GM19468 (cell line): ENCODE data around the gene SAMD4A.

Experiments
- ATAC-seq: cut with Tn5 transposase; IDR thresholded peaks from one replicate; pipeline ENCODE4 v1.9.1; 2021; ENCODE audit warnings: mild to moderate bottlenecking, moderate library complexity, moderate number of reproducible peaks; ENCODE audit not compliant: unreplicated experiment; ENCODE audit errors: extremely low read depth

Gene SAMD4A

DNA sequence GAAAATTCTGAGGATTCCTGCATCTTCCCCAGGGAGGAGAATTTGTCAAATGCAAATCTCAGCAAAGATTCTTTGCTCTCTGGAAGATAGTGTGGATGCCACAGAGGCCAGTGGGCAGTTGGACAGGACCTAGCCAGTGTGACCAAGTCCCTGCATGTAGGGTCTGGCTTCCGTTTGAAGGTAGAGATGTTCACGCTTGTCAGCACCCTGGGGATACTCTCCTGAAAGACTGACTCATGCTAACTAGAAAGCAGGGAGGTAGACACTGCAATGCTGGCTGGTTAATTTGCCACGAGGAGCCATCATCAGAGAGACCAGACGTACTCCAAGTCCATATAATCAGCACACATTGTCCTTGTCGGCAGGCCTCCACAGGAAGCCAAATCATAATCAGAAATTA is 130.1 kb downstream of the SAMD4A start:
- ATAC-seq: no peak

DNA sequence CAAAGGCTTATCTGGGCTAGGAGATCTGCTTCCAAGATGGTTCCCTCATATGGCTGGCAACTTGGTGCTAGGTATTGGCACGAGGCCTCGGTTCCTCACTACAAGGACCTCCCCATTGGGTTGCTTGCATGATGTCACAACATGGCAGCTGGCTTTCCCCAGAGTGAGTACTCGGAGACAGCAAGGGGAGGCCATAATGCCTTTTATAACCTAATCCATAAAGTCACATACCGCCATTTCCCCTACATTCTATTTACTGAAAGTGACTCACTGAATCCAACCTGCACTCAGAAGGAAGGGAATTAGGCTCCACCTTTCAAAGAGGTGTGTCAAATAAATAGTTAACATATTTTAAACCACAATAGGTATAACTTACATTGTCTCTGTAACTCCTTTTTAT is 130.9 kb downstream of the SAMD4A start:
- no peak for ATAC-seq

GRCh38 chr14:54698501-54698900 is 131.6 kb downstream of the SAMD4A start:
- no peak for ATAC-seq

GRCh38 chr14:54698966-54699530 is 132.1 kb downstream of the SAMD4A start:
- no peak for ATAC-seq

GRCh38 chr14:54699735-54700134 is 132.8 kb downstream of the SAMD4A start:
- ATAC-seq: no peak

- ATAC-seq: no peak
These were observed 133.8 kb downstream of the SAMD4A start for GRCh38 chr14:54700717-54701116.

DNA sequence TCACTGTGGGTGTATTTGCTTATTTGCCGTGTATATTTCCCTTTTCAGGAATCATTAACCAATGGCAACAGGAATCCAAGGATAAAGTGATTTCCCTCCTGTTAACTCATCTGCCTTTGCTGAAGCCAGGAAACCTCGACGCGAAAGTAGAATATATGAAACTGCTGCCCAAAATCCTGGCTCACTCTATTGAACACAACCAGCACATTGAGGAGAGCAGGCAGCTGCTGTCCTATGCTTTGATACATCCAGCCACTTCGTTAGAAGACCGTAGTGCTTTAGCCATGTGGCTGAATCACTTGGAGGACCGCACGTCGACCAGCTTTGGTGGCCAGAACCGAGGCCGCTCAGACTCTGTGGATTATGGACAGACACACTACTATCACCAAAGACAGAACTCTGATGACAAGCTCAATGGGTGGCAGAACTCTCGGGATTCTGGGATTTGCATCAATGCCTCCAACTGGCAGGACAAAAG is 135.1 kb downstream of the SAMD4A start:
- ATAC-seq: no peak

DNA sequence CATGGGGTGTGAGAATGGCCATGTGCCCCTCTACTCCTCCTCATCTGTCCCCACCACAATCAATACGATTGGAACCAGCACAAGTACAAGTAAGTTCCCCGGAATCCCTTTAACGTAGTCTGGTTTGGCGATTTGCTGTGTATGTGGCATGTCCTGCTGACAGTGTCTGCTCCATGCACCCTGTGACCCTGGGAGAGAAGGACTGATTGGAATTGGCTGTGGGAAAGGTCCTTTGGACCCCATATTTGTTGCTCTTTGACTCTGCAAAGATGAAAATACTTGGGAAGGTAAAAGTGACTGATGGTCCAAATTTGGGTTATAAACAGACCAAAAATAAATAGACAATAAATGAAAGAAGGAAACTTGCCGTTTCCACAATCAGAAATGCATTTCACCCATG is 135.6 kb downstream of the SAMD4A start:
- ATAC-seq: no peak

DNA sequence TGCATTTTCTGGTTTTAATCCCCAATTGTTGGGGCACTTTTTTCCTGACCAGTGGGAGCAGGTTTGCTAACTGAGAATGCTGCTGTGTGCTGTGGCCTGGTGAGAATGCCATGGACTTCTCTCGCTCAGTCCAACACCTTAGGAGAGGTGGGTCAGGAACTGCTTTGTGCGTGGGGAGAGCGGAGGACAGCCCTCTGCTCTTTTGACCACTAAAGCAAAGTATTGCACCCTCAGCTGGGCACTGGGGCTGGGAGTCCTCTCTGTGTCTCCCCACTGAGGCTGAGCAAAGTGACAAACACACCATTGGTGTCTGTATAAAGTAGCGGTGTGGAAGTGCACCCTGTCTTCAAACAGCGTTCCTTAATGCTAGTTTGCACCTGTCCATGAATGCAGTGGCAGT is 136.2 kb downstream of the SAMD4A start:
- ATAC-seq: no peak

- no peak for ATAC-seq
These were observed 136.8 kb downstream of the SAMD4A start for GRCh38 chr14:54703724-54704123.

GRCh38 chr14:54704768-54705167 is 137.8 kb downstream of the SAMD4A start:
- ATAC-seq: no peak

GRCh38 chr14:54706769-54707168 is 139.8 kb downstream of the SAMD4A start:
- no peak for ATAC-seq

DNA sequence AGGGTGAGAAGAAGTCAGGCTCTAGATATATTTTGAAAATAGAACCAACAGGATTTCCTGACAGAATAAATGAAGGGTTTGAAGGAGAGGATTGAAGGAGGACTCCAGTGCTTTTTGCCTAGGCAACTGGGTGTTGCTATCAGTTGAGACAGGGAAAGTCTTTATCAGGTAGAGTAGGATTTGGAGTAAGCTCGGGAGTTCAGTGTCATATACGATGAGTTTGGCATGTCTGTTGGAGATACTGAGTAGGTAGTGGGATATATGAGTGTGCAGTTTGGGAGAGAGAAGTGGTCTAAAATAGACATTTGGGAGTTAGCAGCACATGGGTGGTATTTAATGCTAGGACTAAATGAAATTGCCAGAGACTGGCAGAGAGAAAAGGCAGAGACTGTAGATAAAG is 141.2 kb downstream of the SAMD4A start:
- no peak for ATAC-seq

GRCh38 chr14:54708982-54709381 is 142.1 kb downstream of the SAMD4A start:
- ATAC-seq: no peak

GRCh38 chr14:54709444-54709843 is 142.5 kb downstream of the SAMD4A start:
- peak; percentile 86 for ATAC-seq

DNA sequence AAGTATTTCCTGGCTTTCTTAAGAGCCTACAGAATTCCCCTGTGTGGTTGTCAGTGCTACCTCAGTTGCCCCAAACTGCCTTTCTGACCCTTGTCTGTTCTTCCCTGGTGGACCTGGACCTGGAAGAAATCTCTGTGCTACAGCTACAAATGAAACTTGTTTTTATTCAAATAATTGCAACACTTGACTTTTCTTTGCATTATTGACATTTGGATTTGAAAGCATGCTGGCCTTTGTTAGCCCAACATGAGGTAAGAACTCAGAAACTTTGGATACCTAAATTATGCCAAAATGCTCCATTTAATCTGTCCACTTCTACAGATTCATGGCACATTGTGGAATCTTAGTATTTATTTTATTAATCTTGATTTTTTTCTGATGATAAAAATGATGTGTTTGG is 142.9 kb downstream of the SAMD4A start:
- ATAC-seq: no peak

DNA sequence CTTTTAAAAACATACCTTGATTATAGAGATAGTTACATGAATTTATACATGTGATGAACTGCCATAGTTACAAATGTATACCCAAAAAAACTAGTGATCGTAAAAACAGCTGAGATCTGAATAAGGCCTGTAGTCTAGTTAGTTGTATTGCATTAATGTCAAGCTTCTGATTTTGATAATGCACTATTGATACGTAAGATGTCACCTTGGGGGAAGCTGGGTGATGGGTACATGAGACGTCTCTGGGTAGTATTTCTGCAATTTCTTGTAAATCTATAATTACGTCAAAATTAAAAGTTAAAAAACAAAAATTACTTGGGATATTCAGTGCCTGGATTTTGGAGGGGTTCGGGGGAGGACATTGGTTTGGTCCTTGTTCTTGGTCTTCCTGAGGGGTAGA is 144.4 kb downstream of the SAMD4A start:
- ATAC-seq: no peak

DNA sequence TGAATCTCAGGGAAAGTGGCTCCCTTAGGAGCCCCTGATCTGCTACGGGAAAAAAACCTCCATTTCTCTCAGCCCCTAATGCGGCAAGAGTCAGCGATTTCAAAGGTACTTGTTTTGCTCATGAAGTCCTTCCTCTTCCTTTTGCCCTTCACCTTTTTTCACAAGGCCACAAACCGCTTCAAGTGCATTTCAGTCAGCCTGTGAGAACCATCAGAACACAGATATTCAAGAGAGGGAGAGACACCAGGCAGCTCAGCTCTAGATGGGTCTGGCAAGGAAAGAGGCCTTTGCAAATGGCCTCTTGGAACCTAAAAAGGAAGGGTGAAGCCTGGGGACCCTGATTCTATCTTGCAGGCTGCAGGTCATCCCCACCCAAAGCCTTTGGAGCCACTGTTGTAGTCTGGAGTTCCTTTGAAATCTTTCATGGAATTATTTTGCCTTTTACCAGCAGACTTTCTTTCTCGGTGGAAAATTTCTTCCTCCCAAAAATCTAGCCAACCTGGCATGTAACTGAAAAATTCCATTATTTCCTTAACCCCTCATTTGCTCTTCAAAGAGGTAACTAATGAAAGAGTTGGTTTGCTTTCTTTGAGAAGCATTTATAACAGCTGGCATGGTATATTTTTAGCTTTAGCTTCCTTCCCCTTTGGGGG is 145.0 kb downstream of the SAMD4A start:
- no peak for ATAC-seq

DNA sequence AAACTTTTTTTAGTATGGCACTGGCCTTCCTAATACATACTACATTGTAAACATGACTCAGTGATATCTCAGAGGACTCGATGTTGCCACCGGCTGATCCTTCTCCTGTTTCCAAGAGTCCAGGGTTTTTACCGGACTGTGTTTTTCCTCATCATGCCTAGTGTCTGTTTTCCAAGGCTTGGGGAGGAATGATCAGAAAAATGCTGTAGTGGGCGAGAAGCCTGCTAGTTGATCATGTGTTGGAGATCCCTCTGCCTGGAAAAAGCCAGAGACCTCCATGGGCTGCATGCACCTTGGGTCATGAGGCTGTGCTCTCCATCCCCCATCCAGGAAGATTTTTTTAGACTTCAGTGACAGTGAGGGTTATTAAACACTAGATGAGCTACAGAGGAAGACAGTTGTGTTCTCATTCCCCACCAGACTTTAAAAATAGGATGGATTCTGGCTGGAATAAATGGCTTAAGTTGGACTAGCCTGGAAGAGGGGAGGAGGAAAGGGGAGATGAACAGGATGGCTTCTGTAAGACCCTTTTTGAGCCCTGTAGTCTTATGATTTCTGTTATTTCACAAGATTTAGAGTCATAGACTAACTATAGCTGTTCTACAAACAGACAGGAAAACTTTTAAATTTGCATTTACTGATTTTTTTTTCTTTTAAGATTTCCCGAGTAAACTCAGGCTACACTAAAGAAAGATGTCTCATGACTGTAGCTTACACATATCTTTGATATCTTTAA is 145.7 kb downstream of the SAMD4A start:
- no peak for ATAC-seq

- no peak for ATAC-seq
These were observed 146.5 kb downstream of the SAMD4A start for GRCh38 chr14:54713379-54713778.

DNA sequence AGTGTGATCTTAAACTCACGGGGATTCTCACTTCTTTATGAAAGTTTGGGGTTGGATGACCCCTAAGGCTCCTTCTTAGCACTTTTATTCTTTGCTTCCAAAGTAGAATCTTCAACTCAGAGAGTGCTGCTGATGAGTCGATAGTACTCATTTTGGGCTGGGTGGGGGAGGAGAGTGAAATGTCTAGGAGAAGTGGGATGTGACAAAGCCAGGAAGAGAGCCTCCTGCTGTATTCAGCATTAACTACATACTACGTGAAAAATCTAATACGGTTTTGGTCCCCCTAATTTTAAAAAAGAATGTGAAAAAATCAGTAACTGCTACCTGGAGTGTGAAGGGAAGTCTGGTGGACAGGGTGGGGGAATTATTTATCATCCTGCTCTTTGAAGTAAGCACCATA is 148.3 kb downstream of the SAMD4A start:
- ATAC-seq: no peak

DNA sequence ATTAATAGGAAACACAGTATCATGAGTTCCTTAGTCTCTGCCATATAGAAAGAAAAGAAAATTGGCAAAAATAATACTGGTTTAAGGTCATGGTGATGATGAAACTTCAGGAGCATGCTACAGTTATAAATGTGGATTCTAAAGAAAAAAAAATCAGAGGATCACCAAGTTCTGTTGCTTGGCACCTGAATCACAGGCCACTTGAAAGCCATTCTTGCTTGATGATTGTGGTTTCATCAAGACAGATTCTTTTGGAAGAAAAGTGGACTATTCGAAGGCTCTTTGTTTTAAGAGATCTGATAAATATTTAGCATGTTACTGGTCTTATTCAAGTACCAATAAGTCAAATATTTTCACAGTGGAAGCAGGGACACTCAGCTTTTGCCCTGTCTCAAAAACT is 148.9 kb downstream of the SAMD4A start:
- ATAC-seq: no peak
